ENCODE results near the gene FADD.

The FADD gene

DNA sequence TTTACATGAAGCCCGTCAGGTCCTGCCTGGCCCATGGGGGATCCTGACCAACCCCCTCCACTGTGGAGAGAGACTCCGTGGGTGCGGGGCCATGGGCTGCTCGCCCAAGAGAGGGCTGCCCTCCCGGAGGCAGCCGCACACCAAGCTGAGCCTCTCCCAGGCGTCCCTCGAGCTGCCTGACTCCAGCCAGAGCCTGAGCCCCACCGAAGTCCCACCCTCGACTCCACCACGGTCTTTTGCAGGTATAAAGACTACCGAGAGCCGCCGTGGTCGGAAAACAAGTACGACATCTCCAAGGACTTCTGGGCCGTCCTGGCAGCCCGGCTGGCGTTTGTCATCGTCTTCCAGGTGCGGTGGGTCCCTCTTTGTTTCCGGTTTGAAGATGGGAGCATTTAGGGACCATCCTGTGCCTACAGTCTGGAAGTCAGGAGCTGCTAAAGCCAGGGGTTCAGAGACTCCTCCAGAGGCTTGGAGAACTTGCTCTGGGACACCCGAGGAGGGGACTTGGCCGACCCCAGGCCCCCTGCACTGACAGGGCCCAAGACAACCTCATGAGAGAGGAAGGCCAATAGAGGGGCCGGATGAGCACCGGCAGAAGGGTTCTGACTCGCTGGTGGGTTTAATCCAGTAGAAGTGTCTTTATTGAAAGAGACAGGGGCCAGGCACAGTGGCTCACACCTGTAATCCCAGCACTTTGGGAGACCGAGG, 17.6 kb upstream of the FADD start:
- no peak for DNase-seq (ENCODE audit: low read depth)
- H3K4me3 ChIP-seq (replicated peaks; ENCODE audit: low read depth, low read length): no peak overlapping the region
- TF ChIP-seq, protein P1, sequence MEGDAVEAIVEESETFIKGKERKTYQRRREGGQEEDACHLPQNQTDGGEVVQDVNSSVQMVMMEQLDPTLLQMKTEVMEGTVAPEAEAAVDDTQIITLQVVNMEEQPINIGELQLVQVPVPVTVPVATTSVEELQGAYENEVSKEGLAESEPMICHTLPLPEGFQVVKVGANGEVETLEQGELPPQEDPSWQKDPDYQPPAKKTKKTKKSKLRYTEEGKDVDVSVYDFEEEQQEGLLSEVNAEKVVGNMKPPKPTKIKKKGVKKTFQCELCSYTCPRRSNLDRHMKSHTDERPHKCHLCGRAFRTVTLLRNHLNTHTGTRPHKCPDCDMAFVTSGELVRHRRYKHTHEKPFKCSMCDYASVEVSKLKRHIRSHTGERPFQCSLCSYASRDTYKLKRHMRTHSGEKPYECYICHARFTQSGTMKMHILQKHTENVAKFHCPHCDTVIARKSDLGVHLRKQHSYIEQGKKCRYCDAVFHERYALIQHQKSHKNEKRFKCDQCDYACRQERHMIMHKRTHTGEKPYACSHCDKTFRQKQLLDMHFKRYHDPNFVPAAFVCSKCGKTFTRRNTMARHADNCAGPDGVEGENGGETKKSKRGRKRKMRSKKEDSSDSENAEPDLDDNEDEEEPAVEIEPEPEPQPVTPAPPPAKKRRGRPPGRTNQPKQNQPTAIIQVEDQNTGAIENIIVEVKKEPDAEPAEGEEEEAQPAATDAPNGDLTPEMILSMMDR (IDR thresholded peaks at IDR 0.05; ENCODE audit: low read length, missing control alignments): no peak

DNA sequence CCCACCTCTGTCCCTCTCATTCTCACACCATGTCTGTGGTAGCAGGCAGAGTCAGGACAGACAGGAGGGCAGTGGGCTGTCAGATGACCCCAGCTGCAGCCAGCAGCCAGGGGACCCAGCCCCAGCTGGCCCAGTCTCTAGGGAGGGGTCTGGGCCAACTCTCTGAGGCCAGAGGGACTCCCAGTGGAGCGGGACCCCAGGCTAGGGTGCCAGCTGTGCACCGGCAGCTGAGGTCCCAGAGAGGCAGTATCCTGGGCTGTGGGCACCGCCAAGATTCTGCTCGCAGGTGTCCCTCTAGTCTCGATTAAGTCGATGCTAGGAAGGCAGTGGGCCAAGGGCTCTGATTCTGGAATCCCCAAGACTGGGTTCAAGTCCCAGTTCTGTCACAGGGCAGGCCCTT, 16.7 kb upstream of the FADD start:
- no peak overlapping the region for H3K4me3 ChIP-seq (replicated peaks; ENCODE audit: low read depth, low read length)
- no peak for DNase-seq (ENCODE audit: low read depth)
- TF ChIP-seq, protein P1 (IDR thresholded peaks at IDR 0.05; ENCODE audit: low read length, missing control alignments): no peak

DNA sequence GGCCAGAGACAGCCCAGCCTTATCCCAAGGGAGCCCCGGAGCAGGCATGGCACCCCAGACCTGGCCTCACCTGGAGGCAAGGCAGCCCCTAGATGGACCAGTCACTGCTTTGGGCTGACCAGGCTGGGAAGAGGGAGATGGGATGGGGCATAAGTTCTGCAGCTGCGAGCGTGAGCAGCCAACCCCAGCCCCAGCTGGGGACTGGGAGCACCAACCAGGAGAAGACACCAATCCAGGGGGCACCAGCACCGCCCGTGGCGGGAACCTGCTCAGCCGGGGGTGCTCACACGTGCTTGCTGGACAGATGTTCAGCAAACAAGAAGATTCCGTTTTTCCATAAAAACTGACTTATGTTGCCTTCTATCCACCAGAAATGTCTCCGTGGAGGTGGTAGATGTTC, 16.2 kb upstream of the FADD start:
- H3K4me3 ChIP-seq (replicated peaks; ENCODE audit: low read depth, low read length): no peak overlapping the region
- TF ChIP-seq, protein P1 (IDR thresholded peaks at IDR 0.05; ENCODE audit: low read length, missing control alignments): no peak
- DNase-seq (ENCODE audit: low read depth): no peak

DNA sequence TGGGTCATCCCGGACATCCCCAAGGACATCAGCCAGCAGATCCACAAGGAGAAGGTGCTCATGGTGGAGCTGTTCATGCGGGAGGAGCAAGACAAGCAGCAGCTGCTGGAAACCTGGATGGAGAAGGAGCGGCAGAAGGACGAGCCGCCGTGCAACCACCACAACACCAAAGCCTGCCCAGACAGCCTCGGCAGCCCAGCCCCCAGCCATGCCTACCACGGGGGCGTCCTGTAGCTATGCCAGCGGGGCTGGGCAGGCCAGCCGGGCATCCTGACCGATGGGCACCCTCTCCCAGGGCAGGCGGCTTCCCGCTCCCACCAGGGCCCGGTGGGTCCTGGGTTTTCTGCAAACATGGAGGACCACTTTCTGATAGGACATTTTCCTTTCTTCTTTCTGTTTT, 15.3 kb upstream of the FADD start:
- H3K4me3 ChIP-seq (replicated peaks; ENCODE audit: low read depth, low read length): no peak overlapping the region
- no peak for DNase-seq (ENCODE audit: low read depth)
- TF ChIP-seq, protein P1 (IDR thresholded peaks at IDR 0.05; ENCODE audit: low read length, missing control alignments): no peak

DNA sequence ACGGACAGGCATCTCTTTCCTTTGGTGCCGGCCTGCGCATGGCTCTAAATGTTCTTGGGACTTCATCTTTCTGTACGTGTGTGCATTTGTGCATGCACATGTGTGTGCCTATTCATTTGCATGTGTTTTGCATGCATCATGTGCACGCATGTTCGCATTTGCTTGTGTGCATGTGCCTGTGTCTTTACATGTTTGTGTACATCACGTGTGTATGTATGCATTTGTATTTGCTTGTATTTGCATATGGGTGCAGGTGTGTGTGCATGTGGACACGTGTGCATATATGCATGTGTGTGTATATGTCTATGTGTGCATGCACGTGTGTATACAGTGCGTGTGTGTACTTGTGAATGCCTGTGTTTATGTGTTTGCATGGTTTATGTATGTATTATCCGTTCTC, 13.5 kb upstream of the FADD start:
- H3K4me3 ChIP-seq (replicated peaks; ENCODE audit: low read depth, low read length): no peak overlapping the region
- TF ChIP-seq, protein P1 (IDR thresholded peaks at IDR 0.05; ENCODE audit: low read length, missing control alignments): no peak
- DNase-seq (ENCODE audit: low read depth): no peak

DNA sequence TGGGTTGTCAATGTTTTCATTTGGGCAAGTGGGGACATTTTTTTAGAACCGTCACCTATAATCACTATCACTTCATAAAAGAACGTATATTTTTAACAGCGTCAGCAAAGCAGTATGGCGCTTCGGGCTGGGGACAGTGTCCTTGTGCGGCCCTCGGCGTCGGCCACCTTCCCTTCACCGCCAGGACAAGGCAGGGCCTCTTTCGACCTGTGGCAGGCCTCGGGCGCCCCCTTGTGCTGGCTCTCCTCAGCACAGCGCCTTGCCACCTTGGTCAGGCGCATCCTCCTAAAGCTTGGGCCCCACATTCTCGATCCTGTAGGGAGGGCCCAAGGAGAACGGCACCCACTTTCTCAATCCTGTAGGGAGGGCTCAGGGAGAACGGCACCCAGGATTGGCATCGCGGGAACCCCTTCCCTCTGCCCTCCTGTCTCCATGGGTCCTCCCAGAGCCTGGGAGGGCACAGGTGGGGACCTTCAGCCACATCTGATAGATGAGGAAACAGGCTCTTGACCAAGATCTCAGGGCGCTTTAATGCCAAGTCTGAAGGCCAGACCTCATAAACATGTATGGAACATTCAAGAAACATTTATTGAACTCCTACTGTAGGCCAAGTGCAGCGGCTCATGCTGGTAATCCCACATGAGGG, 11.5 kb upstream of the FADD start:
- peak; percentile 59 for DNase-seq (ENCODE audit: low read depth)
- TF ChIP-seq, protein P1 (IDR thresholded peaks at IDR 0.05; ENCODE audit: low read length, missing control alignments): peak; percentile 79
- H3K4me3 ChIP-seq (replicated peaks; ENCODE audit: low read depth, low read length): no peak overlapping the region
